NOMO-1 treated with dmso at 0.1 percent for 144 hours (cell line): ENCODE results near the gene AMBRA1.
"Not testable (repeated sequence)": the region's sequence is repeated elsewhere in the genome, so short reads cannot be mapped to it uniquely, and the experiment has no call there.

Experiments used
- DNase-seq: peaks from one replicate; lab custom pipeline; 2025; ENCODE audit not compliant: unreplicated experiment; lab: John Stamatoyannopoulos, UW

AMBRA1 gene

DNA sequence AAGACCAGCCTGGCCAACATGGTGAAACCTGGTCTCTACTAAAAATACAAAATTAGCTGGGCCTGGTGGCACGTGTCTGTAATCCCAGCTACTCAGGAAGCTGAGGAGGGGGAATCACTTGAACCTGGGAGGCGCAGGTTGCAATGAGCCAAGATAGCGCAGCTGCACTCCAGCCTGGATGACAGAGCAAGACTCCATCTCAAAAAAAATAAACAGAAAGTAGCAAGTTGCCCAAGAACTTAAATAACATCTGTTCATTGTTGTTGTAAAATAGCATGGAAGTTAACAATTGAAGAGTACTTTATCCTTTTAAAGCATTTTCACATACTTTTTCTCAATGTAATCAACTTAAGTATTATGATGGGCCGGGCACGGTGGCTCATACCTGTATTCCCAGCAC, 5.7 kb downstream of the AMBRA1 start:
- DNase-seq: no peak

DNA sequence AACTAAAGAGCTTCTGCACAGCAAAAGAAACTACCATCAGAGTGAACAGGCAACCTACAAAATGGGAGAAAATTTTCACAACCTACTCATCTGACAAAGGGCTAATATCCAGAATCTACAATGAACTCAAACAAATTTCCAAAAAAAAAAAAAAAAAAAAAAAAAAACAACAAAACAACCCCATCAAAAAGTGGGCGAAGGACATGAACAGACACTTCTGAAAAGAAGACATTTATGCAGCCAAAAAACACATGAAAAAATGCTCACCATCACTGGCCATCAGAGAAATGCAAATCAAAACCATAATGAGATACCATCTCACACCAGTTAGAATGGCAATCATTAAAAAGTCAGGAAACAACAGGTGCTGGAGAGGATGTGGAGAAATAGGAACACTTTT, 10.3 kb downstream of the AMBRA1 start:
- DNase-seq: not testable (repeated sequence)

- no peak for DNase-seq
Measured at GRCh38 chr11:46582588-46582987, 11.2 kb downstream of the AMBRA1 start.

GRCh38 chr11:46577058-46577457, 16.8 kb downstream of the AMBRA1 start:
- DNase-seq: no peak

- DNase-seq: no peak
Measured at GRCh38 chr11:46574656-46575055, 19.2 kb downstream of the AMBRA1 start.

DNA sequence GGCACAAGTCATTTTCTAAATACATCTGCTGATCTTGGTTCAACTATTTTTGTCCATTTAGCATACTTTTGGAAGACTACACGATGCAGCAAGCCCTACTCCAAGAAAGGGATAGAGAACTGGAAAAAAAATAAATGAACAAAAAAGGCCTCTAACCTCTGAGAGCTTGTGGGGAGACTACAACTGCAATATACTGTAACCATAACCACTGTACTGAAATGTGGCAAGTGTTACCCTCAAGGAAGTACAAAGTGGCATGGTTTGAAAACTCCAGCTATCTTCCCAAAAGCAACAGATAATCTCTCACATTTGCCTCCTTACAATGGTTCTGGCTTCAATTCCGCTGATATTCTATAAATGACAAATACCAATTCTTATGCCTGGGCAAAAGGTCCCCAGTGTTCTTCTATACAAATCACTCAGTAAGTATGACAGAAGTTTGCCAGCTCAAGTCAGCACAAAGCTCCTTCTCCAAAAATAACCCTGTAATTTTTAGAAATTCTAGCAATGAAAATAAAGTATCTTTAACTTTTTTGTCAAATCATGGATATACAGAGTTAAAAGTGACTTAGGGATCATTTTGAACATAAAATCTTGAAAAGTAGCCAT, 22.9 kb downstream of the AMBRA1 start:
- DNase-seq: no peak

- no peak for DNase-seq
Measured at GRCh38 chr11:46565232-46565840, 28.5 kb downstream of the AMBRA1 start.

DNA sequence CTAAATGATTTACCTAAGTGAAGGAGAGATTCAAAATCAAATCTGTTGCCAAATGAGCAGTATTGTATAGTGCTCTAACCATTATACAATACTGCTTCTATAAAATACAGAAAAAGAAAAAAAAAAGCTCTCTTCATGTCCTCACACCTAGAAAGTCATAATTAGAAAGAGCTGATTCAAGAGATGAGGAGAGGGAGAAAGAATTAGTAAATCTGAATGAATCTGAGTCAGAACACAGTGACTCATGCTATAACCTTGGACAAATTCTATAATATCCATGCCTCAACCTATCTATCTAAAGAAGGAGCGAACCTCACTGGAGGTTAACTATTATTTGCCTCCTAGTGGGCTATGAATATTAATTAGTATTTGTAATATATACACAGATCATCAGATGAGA, 29.4 kb downstream of the AMBRA1 start:
- no peak for DNase-seq

DNA sequence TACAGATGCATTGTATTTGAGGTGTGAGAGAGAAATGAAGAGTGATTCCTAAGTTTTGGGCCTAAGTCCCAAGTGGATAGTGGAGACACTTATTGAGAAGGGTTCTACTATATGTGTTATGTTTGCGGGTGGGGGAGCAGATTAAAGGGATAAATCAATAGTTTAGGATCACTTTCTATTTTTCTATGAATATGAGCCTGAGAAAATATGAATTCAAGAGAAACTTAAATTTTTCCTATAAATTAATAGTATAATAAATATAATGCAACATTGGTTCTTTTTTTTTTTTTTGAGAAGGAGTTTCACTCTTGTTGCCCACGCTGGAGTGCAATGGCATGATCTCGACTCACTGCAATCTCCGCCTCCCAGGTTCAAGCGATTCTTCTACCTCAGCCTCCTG, 31.3 kb downstream of the AMBRA1 start:
- DNase-seq: no peak

- DNase-seq: peak; percentile 7
Measured at GRCh38 chr11:46560300-46560991, 33.4 kb downstream of the AMBRA1 start.

DNA sequence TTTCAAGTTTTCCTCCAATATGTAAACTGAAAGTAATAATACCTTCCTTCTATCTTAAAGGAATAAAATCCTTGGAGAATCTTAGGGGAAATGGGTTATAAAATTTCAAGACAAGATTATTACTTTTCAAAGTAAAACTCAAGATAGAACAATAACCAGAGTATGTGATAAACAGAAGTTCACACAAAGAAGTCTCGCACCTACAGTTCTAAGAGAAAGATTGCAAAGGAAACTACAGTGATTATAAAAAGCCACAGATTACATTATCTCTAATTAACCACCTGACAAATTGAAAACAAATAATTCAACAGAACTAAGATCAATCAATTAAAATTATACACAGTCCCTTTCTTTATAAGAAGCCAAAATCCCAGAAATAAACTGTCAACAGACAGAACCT, 34.0 kb downstream of the AMBRA1 start:
- DNase-seq: no peak

- DNase-seq: no peak
Measured at GRCh38 chr11:46557684-46558151, 36.1 kb downstream of the AMBRA1 start.

DNA sequence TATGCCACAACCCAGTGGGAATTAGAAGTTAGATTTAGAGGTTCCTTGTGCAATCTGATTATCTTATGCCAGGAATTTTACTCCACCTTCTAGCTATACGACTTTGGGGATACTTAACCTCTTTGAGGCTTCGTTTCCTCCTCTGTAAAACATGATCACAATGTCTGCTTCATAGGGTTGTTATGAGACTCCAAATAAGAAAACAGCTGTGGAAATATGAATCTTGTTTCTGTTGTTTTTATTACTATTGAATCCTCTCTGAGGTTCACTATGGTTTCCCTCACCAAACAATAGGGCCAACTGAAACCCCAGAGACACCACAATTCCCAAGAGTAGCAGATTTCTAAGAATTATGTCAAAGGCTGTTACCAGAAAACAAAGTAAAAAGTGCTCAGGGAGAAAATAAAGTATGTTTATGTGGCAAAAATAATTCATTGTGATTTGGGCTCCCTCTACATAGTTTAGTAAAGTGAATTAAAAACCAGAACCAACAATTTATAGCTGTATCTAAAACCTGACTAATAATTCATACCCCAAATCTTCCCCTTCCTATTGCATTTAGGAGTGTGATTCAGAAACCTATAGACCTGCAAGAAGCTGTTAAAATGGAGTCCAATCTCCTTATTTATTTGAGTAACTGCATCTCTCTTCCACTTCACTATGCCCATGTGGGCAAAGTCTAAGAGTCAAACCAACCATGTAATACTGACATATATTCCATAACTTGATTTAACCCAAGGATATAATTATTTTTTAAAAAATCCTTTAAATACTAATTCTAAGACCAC, 38.4 kb downstream of the AMBRA1 start:
- no peak for DNase-seq

DNA sequence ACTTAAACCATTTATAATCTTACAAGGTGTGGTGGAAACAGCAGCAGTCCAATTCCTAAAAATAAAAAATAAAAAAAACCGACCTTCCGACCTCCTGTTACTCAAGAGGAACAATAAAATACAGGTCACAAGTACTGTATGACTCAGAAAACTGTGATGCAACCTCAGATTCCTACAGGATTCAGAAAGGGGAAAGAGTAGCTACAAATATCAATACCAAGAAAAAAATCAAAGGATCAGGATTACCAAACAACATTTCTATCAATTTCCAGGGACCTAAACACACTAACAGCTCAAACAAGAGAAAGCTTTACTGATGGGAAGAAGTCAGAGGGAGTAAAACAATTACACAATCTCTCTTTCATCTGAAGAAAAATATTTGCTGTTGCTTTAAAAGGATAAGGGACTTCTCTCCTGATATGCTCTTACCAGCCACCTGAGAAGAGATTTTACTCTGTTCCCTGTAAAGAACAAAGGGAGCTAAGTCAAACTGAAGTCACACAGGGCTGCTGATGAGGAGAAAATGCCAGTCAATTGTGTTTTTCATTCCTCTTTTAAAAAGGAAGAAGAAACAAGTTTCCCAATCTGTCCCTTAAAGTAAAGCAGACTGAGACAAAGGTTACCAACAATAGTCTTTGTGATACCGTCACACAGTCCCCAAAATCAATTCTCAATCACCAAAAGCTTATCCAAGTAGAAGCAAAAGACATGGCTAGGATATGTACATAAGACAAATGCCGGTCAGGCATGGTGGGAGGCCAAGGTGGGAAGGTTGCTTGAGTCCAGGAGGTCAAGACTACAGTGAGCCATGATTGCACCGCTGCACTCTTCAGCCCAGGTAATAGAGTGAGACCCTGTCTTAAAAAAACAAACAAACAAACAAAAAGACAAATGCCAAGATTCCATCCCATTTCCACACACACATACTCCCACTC, 39.3 kb downstream of the AMBRA1 start:
- DNase-seq: peak; percentile 12

DNA sequence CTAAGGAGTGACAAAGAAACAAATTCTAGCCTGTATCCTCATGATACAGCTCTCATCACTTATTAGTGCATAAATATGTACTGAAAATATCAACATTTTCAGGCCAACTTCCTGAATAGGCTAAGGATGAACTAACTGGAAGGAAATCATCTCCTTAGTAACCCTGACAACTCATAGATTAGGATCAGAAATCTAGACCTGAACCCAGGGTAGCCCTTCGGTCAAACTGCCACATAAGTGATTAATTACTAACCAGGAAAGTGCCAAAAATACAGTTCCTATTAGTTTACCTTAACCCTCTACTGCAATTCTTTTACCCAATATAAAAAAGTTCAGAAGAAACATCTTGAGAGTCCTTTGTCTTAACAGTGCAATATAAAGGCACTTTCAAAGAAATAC, 40.0 kb downstream of the AMBRA1 start:
- DNase-seq: no peak

DNA sequence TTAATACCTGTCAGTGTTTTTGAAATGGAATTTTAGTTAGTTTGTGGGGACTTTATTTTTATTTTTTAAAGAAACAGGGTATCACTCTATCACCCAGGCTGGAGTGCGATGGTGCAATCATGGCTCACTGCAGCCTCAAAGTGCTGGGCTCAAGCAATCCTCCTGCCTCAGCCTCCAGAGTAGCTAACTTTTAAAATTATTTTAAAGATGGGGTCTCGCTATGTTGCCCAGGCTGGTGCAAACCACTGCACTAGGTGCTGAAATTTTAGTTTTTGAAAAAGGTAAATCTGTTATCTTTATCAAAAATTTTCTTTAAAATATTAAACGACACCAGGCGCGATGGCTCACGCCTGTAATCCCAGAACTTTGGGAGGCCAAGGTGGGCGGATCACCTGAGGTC, 42.6 kb downstream of the AMBRA1 start:
- DNase-seq: no peak

GRCh38 chr11:46547579-46547978, 46.2 kb downstream of the AMBRA1 start:
- no peak for DNase-seq

DNA sequence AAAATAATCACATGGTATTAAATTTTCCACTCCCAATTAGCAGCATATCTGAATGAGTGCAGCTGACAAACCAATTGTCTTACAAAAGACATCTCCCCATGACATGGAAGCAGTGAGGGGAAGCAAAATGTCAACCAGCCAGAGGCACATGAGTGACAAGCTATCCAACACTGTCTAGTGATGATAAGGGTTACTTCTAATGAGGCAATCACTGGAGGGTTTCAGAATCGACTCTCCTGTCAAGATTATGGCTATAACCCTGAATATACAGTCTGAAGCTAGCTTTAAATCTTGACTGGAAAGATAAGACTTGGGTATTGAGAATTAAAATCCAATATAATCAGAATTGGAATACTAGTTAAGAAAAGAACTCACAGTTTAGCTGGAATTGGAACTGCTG, 50.3 kb downstream of the AMBRA1 start:
- DNase-seq: no peak

DNA sequence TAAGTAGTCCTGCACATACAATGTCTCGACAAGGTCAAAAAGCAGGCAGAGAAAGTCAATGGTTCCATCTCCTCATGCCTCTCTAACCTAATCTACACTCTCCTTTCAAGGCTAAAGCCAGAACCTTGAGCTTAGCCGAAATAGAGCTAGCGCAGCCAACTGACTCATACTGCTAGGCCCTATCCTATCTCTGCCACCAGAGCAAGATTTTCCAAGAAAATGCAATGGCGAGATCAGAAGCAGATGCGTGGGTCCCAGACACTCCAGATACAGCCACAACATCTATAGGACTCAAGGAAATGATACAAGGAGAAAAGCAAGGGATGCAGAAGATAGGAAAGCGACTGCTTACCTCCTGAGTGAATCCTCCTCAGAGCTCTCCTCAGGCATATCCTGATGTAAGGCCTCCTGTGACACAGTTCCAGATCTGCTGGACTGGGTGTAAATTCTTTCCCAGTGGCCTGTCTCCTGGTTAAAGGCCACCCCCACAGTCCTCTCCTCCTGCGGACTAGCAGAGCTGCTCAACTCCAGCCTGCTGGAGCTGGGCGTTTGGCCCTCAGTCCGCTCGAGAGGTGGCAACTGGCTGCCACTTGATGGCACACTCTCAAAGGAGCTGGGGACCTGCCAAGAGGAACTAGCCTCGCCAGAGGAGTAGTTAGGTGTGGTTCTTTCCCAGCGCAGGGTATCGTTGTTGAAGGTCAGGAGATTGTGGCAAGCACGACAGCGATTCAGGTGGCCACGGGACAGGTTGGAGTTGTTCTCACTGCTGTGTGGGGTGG, 52.0 kb downstream of the AMBRA1 start:
- no peak for DNase-seq

DNA sequence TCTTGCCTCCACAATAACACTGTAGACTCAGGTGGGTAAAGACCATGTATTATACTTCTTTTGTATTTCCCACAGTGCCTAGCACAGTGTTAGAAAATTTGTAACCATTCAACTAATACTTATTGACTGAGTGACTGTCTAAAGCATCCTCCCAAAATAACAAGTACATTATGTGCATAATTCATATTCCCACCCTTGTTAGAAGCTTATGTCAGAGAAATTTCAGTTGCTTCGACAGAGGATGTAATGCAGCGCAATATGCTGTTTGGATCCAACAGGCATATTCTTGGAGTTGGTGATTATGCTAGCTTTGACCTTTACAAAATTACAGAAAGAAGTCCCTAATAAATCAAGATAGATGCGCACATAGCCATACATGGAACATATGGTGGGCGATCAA, 53.0 kb downstream of the AMBRA1 start:
- no peak for DNase-seq
